ENCODE data around the gene TOM1L1. TPM values are rescaled to one million over a fixed set of nuclear protein-coding genes. Genes with fewer than 3 reads are reported as not detected.

Gene TOM1L1
- total and polyA plus RNA-seq, 7 experiments from 2014 or later: 0.19 TPM; not detected in 6

DNA sequence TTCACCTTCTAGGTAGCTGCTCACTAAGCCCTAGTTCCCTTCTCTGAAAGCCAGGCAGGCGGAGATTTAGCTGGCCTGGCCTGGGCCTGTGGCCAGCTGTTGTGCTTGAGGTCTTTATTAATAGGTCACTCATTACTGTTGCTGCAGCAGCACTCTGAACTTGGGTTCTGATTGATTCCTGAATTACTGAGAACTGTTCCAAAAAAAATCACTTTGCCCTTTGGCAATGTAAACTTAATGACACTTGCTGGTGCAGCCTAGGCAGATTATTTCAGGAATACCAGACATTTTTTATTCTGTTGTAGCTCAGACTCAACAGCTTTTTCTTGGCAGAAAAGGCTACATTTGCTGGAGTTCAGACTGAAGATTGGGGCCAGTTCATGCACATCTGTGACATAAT, 2.7 kb downstream of the TOM1L1 start:
- DNase-seq (no peak), ATAC-seq (no peak)
- Histone ChIP-seq H3K4me1 (ENCODE audit: control insufficient read depth in 2 of 2, insufficient read depth in 2 of 2, low read length in 2 of 2) (no peaks in the 10 kb centered on the region), H3K36me3 (ENCODE audit: control insufficient read depth in 2 of 3, insufficient read depth in 3 of 3, low read length in 3 of 3) (no peaks in the 10 kb centered on the region), H3K27me3 (ENCODE audit: control insufficient read depth in 2 of 2, insufficient read depth in 2 of 2, low read length in 2 of 2) (no peaks in the 10 kb centered on the region), H3K9me3 (ENCODE audit: control insufficient read depth in 2 of 3, low read length in 3 of 3) (no peaks in the 10 kb centered on the region), H3K27ac (ENCODE audit: low read depth, low read length) (no peak overlapping the region), H3K4me3 (ENCODE audit: low read length) (no peak overlapping the region)
- H3K36me3 Mint-ChIP-seq: no peaks in the 10 kb centered on the region
- intact Hi-C loops (cut with micrococcal nuclease): no loop called here
- no peak overlapping the region for H3K27ac Mint-ChIP-seq
- peaks cover 0 to 16% (median 8%) of the 10 kb centered on the region in 7 donors for H3K4me1 Mint-ChIP-seq
- ChIA-PET CTCF (no interaction called here), POLR2A (no interaction called here)
- no peak overlapping the region for H3K4me3 Mint-ChIP-seq
- peaks cover 18 to 28% (median 23%) of the 10 kb centered on the region in 5 donors for H3K27me3 Mint-ChIP-seq
- H3K9me3 Mint-ChIP-seq: no peaks in the 10 kb centered on the region

- no peak for DNase-seq
- no peak overlapping the region for H3K4me3 Mint-ChIP-seq
- intact Hi-C loops (cut with micrococcal nuclease): no loop called here
- POLR2A ChIA-PET: interaction anchor here (0.6 kb wide), 1 partner anchor 497 kb away, joined by 3 read pairs; no protein-coding TSS in a partner anchor
- peaks cover 0 to 4% (median 2%) of the 10 kb centered on the region in 5 donors for H3K27me3 Mint-ChIP-seq
- Histone ChIP-seq H3K4me3 (ENCODE audit: low read length) (no peak overlapping the region), H3K9me3 (ENCODE audit: control insufficient read depth in 2 of 3, low read length in 3 of 3) (no peaks in the 10 kb centered on the region), H3K4me1 (ENCODE audit: control insufficient read depth in 2 of 2, insufficient read depth in 2 of 2, low read length in 2 of 2) (no peaks in the 10 kb centered on the region), H3K36me3 (ENCODE audit: control insufficient read depth in 2 of 3, insufficient read depth in 3 of 3, low read length in 3 of 3) (no peaks in the 10 kb centered on the region), H3K27me3 (ENCODE audit: control insufficient read depth in 2 of 2, insufficient read depth in 2 of 2, low read length in 2 of 2) (no peaks in the 10 kb centered on the region), H3K27ac (ENCODE audit: low read depth, low read length) (no peak overlapping the region)
- CTCF ChIA-PET: no interaction called here
- no peaks in the 10 kb centered on the region for H3K9me3 Mint-ChIP-seq
- no peaks in the 10 kb centered on the region for H3K36me3 Mint-ChIP-seq
- ATAC-seq: no peak
- no peak overlapping the region for H3K27ac Mint-ChIP-seq
- H3K4me1 Mint-ChIP-seq: no peaks in the 10 kb centered on the region
Observed at GRCh38 chr17:54906683-54907082, 6.0 kb downstream of the TOM1L1 start.

- Histone ChIP-seq H3K4me1 (ENCODE audit: control insufficient read depth in 2 of 2, insufficient read depth in 2 of 2, low read length in 2 of 2) (no peaks in the 10 kb centered on the region), H3K27ac (ENCODE audit: low read depth, low read length) (no peak overlapping the region), H3K27me3 (ENCODE audit: control insufficient read depth in 2 of 2, insufficient read depth in 2 of 2, low read length in 2 of 2) (no peaks in the 10 kb centered on the region), H3K36me3 (ENCODE audit: control insufficient read depth in 2 of 3, insufficient read depth in 3 of 3, low read length in 3 of 3) (no peaks in the 10 kb centered on the region), H3K9me3 (ENCODE audit: control insufficient read depth in 2 of 3, low read length in 3 of 3) (no peaks in the 10 kb centered on the region), H3K4me3 (ENCODE audit: low read length) (no peak overlapping the region)
- POLR2A ChIA-PET: no interaction called here
- CTCF ChIA-PET: no interaction called here
- H3K9me3 Mint-ChIP-seq: no peaks in the 10 kb centered on the region
- H3K27ac Mint-ChIP-seq: no peak overlapping the region
- H3K27me3 Mint-ChIP-seq: peaks cover 0 to 4% (median 0%) of the 10 kb centered on the region in 5 donors
- intact Hi-C loops (cut with micrococcal nuclease): no loop called here
- H3K36me3 Mint-ChIP-seq: no peaks in the 10 kb centered on the region
- no peaks in the 10 kb centered on the region for H3K4me1 Mint-ChIP-seq
- H3K4me3 Mint-ChIP-seq: no peak overlapping the region
- DNase-seq: no peak
- ATAC-seq: no peak
Observed at GRCh38 chr17:54907376-54907775, 6.7 kb downstream of the TOM1L1 start.

DNA sequence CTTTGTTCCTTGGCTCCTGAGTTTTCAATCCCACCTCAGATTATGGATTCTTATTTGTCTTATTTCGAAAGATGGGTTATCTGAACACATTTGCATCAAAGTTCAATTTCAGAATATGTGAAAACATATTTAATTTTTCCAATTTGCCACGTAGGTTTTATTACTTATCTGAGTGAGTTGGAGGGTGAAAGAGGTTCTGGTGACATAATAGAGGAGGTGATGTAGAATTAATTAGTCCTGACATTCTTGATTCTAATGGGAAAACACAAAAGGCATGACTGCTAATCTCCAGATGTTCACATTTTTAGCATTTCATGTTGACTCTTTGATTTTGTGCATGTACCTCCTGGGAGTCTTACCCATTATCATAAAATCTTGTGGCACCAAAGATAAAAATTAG, 9.1 kb downstream of the TOM1L1 start:
- no peaks in the 10 kb centered on the region for H3K4me1 Mint-ChIP-seq
- Histone ChIP-seq H3K9me3 (ENCODE audit: control insufficient read depth in 2 of 3, low read length in 3 of 3) (no peaks in the 10 kb centered on the region), H3K4me3 (ENCODE audit: low read length) (no peak overlapping the region), H3K27ac (ENCODE audit: low read depth, low read length) (no peak overlapping the region), H3K36me3 (ENCODE audit: control insufficient read depth in 2 of 3, insufficient read depth in 3 of 3, low read length in 3 of 3) (no peaks in the 10 kb centered on the region), H3K4me1 (ENCODE audit: control insufficient read depth in 2 of 2, insufficient read depth in 2 of 2, low read length in 2 of 2) (no peaks in the 10 kb centered on the region), H3K27me3 (ENCODE audit: control insufficient read depth in 2 of 2, insufficient read depth in 2 of 2, low read length in 2 of 2) (no peaks in the 10 kb centered on the region)
- H3K27me3 Mint-ChIP-seq: peaks cover 0 to 4% (median 0%) of the 10 kb centered on the region in 5 donors
- intact Hi-C loops (cut with micrococcal nuclease): no loop called here
- CTCF ChIA-PET: no interaction called here
- DNase-seq: no peak
- no peaks in the 10 kb centered on the region for H3K36me3 Mint-ChIP-seq
- POLR2A ChIA-PET: no interaction called here
- no peak overlapping the region for H3K4me3 Mint-ChIP-seq
- no peak overlapping the region for H3K27ac Mint-ChIP-seq
- no peaks in the 10 kb centered on the region for H3K9me3 Mint-ChIP-seq
- no peak for ATAC-seq

DNA sequence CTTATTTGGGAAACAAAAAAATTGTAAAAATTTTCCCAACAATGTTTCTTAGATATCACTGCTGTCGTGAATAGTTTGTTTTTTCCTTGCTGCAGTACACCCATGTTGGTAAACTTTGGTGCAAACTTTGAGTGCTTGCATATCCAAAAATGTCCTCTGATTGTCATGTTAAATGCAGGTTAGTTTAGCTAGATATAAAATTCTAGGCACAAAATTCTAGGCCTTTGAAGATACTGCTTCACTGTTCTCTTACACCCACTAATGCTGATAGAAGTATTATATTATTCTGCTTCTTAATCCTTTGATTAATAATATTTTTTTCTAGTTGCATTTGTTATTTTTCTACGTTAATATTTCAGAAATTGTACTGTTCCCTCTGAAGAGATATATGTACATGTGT, 16.1 kb downstream of the TOM1L1 start:
- ATAC-seq (no peak), DNase-seq (no peak)
- Histone ChIP-seq H3K36me3 (ENCODE audit: control insufficient read depth in 2 of 3, insufficient read depth in 3 of 3, low read length in 3 of 3) (no peaks in the 10 kb centered on the region), H3K27me3 (ENCODE audit: control insufficient read depth in 2 of 2, insufficient read depth in 2 of 2, low read length in 2 of 2) (no peaks in the 10 kb centered on the region), H3K4me3 (ENCODE audit: low read length) (no peak overlapping the region), H3K4me1 (ENCODE audit: control insufficient read depth in 2 of 2, insufficient read depth in 2 of 2, low read length in 2 of 2) (no peaks in the 10 kb centered on the region), H3K9me3 (ENCODE audit: control insufficient read depth in 2 of 3, low read length in 3 of 3) (peaks cover 0 to 3% (median 0%) of the 10 kb centered on the region in 3 experiments), H3K27ac (ENCODE audit: low read depth, low read length) (no peak overlapping the region)
- ChIA-PET POLR2A (no interaction called here), CTCF (no interaction called here)
- Mint-ChIP-seq H3K9me3 (peaks cover 0 to 23% (median 11%) of the 10 kb centered on the region in 11 donors), H3K36me3 (no peaks in the 10 kb centered on the region), H3K27ac (no peak overlapping the region), H3K4me1 (no peaks in the 10 kb centered on the region), H3K27me3 (peaks cover 0 to 21% (median 0%) of the 10 kb centered on the region in 5 donors), H3K4me3 (no peak overlapping the region)
- intact Hi-C loops (cut with micrococcal nuclease): no loop called here

- Mint-ChIP-seq H3K9me3 (peaks cover 0 to 23% (median 11%) of the 10 kb centered on the region in 11 donors), H3K4me1 (no peaks in the 10 kb centered on the region), H3K36me3 (no peaks in the 10 kb centered on the region), H3K27ac (no peak overlapping the region), H3K27me3 (peaks cover 0 to 28% (median under 1%) of the 10 kb centered on the region in 5 donors), H3K4me3 (no peak overlapping the region)
- ATAC-seq: no peak
- H3K9me3 ChIP-seq (ENCODE audit: control insufficient read depth in 2 of 3, low read length in 3 of 3): peaks cover 0 to 3% (median 0%) of the 10 kb centered on the region in 3 experiments
- H3K27me3 ChIP-seq (ENCODE audit: control insufficient read depth in 2 of 2, insufficient read depth in 2 of 2, low read length in 2 of 2): no peaks in the 10 kb centered on the region
- intact Hi-C loops (cut with micrococcal nuclease): no loop called here
- CTCF ChIA-PET: no interaction called here
- DNase-seq: no peak
- no peaks in the 10 kb centered on the region for H3K36me3 ChIP-seq (ENCODE audit: control insufficient read depth in 2 of 3, insufficient read depth in 3 of 3, low read length in 3 of 3)
- POLR2A ChIA-PET: no interaction called here
- no peak overlapping the region for H3K4me3 ChIP-seq (ENCODE audit: low read length)
- H3K27ac ChIP-seq (ENCODE audit: low read depth, low read length): no peak overlapping the region
- H3K4me1 ChIP-seq (ENCODE audit: control insufficient read depth in 2 of 2, insufficient read depth in 2 of 2, low read length in 2 of 2): no peaks in the 10 kb centered on the region
Observed at GRCh38 chr17:54919425-54919824, 18.8 kb downstream of the TOM1L1 start.

DNA sequence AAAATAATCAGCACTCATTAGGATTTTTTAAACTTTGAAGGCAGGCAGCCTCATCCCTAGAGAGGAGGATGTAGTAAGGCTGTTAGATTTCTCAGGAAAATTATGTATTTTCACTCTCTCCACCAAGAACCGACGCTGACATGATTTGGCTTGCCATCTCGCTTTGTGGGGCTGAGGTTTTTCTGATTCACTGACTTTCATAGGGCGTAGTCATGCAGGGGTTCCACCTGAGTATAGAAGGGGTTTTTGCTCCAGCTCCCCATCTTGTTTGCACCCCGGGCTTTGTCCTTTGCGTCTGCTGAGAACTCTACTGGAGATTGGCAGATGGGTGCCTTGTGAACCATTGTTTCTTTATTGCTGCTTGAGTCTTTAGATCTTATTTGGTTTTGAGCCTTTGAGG, 20.2 kb downstream of the TOM1L1 start:
- Mint-ChIP-seq H3K4me3 (no peak overlapping the region), H3K27ac (no peak overlapping the region), H3K36me3 (no peaks in the 10 kb centered on the region), H3K9me3 (peaks cover 0 to 22% (median 11%) of the 10 kb centered on the region in 11 donors), H3K4me1 (no peaks in the 10 kb centered on the region), H3K27me3 (peaks cover 0 to 28% (median 10%) of the 10 kb centered on the region in 5 donors)
- Histone ChIP-seq H3K4me3 (ENCODE audit: low read length) (no peak overlapping the region), H3K27me3 (ENCODE audit: control insufficient read depth in 2 of 2, insufficient read depth in 2 of 2, low read length in 2 of 2) (no peaks in the 10 kb centered on the region), H3K36me3 (ENCODE audit: control insufficient read depth in 2 of 3, insufficient read depth in 3 of 3, low read length in 3 of 3) (no peaks in the 10 kb centered on the region), H3K4me1 (ENCODE audit: control insufficient read depth in 2 of 2, insufficient read depth in 2 of 2, low read length in 2 of 2) (no peaks in the 10 kb centered on the region), H3K9me3 (ENCODE audit: control insufficient read depth in 2 of 3, low read length in 3 of 3) (peaks cover 0 to 3% (median 0%) of the 10 kb centered on the region in 3 experiments), H3K27ac (ENCODE audit: low read depth, low read length) (no peak overlapping the region)
- intact Hi-C loops (cut with micrococcal nuclease): no loop called here
- ChIA-PET POLR2A (no interaction called here), CTCF (no interaction called here)
- ATAC-seq: no peak
- no peak for DNase-seq

All from naive thymus-derived CD4-positive, alpha-beta T cell (primary cell).